Cardiac fibroblast (primary cell): ENCODE measurements around the gene SPSB1.

Experiments used
- DNase-seq, 2 donors: peaks; one replicate each; pipeline versions ENCODE4 v3.0.0 to v3.0.0-alpha.2; 2010; ENCODE audit warnings: low read depth in 2 of 2
- H3K4me3 ChIP-seq, 2 donors: replicated peaks in 1 of 2; 1 replicate in 1 of 2; 2 replicates in 1 of 2; pipeline ENCODE4 v1.5.1; 2011; ENCODE audit warnings: low read depth in 2 of 2, low read length in 2 of 2, mild to moderate bottlenecking in 2 of 2, moderate library complexity in 1 of 2
- CTCF ChIP-seq: IDR thresholded peaks from one replicate; pipeline ENCODE4 v1.5.1; 2011; ENCODE audit warnings: low read depth, mild to moderate bottlenecking, low read length, inconsistent platforms

Gene SPSB1

GRCh38 chr1:9402256-9402616 is 109.5 kb downstream of the SPSB1 start:
- TF ChIP-seq CTCF, result no peak
- DNase-seq, result no peak
- no peak overlapping the region for H3K4me3 ChIP-seq

DNA sequence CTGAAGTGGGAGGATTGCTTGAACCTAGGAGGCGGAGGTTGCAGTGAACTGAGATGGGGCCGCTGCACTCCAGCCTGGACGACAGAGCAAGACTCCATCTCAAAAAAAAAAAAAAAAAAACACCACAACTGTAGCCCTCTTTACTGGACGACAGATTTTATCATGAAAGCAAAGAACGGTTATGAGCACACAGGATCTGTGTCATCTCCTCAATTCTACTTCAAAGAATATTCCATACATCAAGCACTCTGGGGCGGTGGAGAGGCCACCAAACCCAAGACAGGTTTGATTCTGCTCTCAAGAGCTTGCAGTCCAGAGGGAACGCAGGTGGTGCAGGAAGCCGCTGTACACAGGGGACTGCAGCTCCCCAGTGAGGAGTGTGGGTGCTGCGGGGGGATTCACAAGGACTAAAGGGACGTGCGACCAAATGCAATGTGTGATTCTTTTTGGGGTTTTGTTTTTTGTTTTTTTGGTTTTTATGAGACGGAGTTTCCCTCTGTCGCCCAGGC is 110.1 kb downstream of the SPSB1 start:
- TF ChIP-seq CTCF, result no peak
- DNase-seq, result no peak
- H3K4me3 ChIP-seq, result no peak overlapping the region

- no peak for DNase-seq
- no peak overlapping the region for H3K4me3 ChIP-seq
- TF ChIP-seq CTCF, result no peak
Observed at GRCh38 chr1:9404117-9404914, 111.6 kb downstream of the SPSB1 start.

DNA sequence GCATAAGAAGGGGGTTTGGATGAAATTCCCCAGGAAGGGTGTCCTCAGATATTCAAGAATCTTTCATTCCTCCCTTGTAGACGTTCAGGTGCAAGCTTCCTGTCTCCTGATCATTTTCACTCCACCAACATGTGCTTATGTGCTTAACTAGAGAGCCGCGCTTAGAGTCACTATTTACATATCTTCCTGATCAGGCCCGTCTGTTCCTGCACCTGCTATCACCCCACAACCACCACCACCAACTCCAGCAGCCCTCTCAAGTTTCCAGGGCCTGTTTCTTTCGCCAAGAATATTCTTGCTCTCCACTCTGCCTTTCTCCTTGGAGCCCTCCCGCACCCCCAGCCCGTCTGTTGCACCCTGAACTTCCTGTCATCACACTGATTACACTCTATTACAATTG is 113.4 kb downstream of the SPSB1 start:
- no peak for TF ChIP-seq CTCF

DNA sequence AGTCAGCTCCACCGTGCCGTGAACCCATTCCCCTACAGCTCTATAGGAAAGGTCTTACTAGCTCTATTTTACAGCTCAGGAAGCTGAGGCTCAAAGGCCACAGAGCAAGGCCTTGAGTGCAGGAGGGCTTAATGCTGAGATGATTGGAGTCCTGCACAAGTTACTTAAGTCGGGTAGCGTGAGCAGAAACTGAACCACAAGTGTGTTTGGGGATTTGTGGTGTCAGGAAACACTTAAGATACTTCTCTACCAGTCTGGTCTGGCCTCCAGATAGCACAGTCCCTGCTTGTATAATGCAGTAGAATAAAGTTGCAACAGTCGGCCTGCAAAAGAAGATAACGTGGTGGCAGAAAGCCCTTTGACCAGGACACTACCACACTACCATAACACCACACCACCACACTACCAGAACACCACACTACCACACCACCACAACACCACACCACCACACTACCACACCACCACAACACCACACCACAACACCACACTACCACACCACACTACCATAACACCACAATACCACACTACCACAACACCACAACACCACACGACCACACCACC is 118.1 kb downstream of the SPSB1 start:
- H3K4me3 ChIP-seq, result no peak overlapping the region
- no peak for TF ChIP-seq CTCF
- peak; percentile 32 to 82 for DNase-seq

More for the DNA sequence above, 113.4 kb downstream of the SPSB1 start:
- DNase-seq, result no peak
- H3K4me3 ChIP-seq, result no peak overlapping the region

GRCh38 chr1:9413071-9413876 is 120.6 kb downstream of the SPSB1 start:
- no peak for TF ChIP-seq CTCF
- DNase-seq, result peak; percentile 84 to 92
- H3K4me3 ChIP-seq, result peak overlapping the region in 1 of 2 donors; percentile 7
